Skeletal muscle cell (primary cell): ENCODE measurements around the gene SCO2.
A peak's percentile ranks its signal among the peaks of the same experiment; 100 is the strongest.

ENCODE experiments used
- DNase-seq: peaks from one replicate; pipeline ENCODE4 v3.0.0-alpha.2; 2010; ENCODE audit warnings: low read depth
- H3K4me3 ChIP-seq: 2 replicates; pipeline ENCODE4 v1.5.1; 2011; ENCODE audit warnings: low read depth, mild to moderate bottlenecking, control low read depth, low read length, moderate library complexity

SCO2 gene, protein sequence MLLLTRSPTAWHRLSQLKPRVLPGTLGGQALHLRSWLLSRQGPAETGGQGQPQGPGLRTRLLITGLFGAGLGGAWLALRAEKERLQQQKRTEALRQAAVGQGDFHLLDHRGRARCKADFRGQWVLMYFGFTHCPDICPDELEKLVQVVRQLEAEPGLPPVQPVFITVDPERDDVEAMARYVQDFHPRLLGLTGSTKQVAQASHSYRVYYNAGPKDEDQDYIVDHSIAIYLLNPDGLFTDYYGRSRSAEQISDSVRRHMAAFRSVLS

DNA sequence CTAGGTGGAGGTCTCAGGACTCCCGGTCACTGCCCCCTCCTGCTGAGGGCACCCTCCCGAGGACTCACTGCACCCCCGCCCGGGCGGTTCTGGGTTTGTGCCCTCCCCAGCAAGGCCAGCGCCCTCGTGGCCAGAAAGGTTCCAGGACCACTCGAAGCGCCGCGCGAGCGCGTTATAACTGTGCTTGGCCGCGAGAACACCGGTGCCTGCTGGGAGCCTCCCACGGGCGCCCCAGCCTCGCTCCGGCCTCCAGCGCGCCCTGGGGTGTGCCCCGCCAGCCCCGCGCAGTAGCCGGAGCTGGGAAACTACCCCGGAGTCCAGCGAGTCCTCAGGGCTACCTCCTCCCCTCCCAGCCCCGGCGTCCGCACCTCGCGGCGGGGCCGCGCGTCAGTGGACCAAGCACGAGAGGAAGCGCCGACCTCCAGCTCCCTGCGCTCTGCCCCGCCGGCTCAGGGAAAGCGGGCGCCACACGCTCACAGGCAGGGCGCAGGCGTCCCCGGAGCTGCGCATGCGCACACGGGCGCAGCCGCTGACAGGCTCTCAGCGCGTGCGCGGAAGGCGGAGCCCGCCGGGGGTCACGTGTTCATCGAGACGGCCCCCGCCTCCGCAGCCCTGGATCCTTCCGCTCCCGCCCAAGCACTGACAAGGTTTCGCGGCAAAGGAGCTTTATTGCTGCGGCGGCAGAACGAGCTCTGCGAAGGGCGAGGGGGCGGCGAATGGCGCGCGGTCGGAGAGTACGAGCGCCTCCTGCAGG is at the start of gene SCO2:
SCO2 (minus strand) TSS at position 495 of the 754 bp plus-strand sequence. CDS start 1,187 bp downstream, outside the sequence.
- peak; percentile 93 for DNase-seq
- peak within 1 kb of the TSS; percentile 87 for H3K4me3 ChIP-seq

DNA sequence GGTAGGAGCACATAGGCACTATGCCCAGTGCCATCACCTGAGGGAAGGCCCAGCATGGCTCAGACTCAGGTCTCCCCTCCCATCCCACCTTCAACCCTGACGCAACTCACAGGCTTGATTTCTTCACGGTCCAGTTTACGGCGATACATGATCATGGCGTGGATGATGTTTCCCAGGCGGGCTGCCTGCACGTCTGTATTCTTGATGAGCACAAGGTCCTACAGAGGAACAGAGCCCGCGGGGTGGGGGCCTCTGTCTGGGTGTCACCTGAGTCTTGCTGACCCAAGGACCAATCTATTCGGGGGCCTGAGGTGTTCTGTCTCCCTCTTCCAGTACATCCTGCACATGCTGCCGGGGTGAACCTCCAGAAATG is 49.0 kb upstream of the SCO2 start:
- H3K4me3 ChIP-seq: no peak overlapping the region
- no peak for DNase-seq

DNA sequence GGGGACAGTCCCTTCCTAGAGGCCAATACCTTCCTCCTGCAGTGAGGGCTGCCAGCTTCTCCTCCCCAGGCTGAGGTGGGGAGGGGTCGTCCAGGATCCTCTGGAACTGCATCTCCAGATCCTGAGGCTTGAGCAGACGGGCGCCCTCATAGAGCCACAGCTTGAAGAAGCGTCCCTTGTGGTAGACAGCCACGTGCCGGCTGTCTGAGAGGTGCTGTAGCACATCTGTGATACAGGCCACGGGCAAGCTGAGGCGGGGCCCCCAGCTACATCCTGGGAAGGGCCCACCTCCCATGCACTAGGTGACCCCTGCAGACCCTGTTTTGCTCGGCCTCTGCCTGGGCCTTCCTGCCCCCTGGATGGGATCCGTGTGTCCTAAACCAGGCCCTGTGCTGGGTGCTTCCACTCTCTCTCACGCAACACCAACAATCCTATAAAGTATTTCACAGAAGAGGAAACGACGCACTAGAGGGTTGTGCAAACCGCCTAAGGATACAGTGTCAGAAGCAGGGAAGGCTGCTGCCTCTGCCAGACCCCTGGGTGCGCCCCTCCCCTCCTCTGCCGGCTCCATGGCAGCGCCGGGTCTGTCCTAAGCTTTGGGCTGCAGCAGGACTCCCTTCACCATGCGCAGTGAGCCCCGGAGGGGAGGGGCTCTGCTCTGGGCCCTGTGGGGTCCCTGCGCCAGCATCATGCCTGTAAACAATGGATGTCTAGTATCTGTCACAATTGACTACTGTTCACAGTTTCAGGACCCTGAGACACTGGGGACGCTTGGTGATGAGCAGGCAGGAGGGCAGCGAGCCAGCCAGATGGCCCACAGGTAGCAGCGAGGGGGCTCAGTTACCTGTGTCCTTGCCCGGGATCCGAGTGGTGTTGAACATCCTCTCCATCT is 48.3 kb upstream of the SCO2 start:
- H3K4me3 ChIP-seq: no peak overlapping the region
- DNase-seq: no peak

DNA sequence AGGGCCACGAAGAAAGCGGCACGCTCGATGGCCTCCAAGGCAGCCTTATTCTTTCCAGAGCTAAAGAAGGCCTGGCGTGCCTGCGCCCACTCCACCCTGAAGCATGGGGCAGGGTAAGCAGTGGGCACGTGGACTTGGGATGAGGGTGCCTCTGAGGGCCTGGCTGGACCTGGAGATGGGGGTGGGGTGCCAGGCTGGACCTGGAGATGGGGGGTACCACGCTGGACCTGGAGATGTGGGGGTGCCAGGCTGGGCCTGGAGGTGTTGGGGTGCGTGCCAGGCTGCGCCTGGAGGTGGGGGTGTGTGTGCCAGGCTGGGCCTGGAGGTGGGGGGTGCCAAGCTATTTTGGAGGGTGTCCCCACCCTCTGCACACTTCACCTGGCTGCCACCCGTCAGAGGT is 47.6 kb upstream of the SCO2 start:
- H3K4me3 ChIP-seq: no peak overlapping the region
- no peak for DNase-seq

DNA sequence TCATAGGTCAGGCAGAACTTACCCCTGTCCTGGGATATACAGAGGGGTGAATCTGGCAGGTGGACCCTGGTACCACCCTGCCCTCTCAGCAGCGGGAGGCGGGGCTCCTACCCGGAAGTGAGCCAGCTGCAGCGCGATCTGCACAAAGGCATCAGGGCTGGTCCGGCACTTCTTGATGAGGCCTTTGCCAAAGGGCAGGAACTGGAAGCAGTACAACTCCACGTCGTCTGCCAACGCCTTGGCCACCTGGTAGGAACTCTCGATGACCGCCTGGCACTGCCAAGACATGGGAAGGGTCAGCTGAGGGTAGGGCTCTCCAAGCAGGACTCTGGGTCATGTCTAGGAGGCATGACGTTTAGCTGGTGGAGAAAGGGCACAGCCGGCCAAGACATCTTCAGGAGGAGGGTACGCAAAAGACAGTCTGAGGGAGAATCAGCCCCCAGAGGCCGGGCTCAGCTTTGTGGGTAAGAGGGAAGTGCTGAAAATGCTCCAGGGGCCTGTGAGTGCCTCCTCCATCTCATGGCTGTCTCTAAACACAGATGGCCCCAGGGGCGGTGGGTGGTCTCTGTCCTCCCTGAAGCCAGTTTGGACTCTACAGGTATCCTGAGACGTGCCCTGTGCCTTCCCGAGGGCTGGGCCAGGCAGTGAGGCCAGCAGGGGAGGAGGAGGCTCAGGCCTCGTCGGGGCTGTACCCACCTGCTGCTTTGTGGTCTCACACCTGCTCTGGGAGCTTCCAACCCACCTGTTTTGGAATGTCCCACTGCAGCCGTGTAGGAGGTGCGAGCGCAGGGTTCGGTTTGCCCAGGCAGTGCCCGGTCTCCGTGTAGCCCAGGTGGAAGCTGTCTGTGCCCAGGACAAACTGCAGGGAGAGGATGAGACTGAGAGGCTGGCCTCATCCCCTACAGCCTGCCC is 46.1 kb upstream of the SCO2 start:
- DNase-seq: no peak
- no peak overlapping the region for H3K4me3 ChIP-seq

DNA sequence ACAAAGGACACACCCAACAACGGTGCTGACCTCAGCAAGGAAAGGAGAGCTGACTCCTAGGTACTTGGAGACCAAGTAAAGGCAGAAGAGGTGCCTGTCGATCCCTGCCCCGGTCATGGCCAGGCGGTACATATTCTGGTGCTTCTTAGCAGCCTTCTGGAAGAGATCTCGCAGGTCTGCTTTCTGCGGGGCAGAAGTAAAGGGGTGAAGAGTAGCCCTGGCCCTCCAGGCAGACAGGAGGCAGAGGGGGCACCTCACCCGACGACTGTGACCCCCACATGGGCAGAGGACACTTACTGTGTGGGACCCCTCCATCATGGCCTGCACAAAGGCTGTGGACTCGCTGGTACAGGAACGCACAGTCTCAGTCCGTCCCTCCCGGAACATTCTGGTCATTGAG is 45.5 kb upstream of the SCO2 start:
- DNase-seq: no peak
- H3K4me3 ChIP-seq: no peak overlapping the region

DNA sequence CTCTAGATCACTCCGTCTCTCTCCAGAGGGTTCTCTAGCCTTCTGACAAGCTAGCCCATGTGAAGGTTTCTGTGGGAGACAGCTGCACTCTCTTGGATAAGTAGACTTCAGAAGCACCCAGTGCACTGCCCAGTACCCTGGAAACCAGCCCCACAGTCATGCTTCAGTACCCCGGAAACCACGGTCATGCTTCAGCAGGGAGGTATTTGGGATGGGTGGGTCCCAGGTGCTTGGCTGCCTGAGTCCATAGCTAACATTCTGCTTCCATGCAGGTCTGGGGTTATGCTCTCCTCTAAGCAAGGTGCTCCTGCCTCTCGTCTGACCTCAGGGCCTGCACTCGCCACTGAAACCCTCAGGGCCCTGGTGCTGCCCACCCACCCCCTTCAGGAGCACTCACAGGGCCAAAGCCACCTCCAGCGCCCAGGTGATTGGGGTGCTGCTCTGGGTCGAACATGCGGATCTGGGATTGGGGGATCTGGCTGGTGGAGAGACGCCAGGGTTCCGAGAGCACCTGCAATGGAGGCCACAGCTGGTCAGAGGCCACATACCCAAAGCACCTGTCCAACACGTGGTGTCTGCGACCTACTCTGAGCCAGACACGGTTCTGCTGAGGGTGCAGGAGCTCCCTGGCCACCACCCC is 44.6 kb upstream of the SCO2 start:
- H3K4me3 ChIP-seq: no peak overlapping the region
- DNase-seq: no peak

DNA sequence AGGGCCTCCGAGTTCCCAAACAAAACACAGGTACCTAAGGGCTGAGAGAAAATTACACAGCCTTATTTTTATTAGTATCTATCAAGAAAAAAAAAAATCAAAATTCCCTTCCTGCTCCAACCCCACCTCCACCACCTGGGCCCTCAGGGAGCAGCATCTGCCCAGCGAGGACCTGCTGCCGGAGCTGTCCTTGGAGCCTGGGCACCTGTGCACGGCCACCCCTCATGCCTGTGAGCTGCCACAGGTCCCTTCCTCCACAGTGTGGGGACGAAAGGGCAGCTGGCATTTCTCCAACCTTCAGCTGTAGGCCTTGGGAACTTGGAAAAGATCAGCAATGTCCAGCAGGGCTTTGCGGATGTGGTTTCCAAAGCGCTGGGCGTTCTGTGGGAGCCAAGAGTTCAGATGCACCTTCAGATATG is 43.7 kb upstream of the SCO2 start:
- no peak for DNase-seq
- H3K4me3 ChIP-seq: no peak overlapping the region

DNA sequence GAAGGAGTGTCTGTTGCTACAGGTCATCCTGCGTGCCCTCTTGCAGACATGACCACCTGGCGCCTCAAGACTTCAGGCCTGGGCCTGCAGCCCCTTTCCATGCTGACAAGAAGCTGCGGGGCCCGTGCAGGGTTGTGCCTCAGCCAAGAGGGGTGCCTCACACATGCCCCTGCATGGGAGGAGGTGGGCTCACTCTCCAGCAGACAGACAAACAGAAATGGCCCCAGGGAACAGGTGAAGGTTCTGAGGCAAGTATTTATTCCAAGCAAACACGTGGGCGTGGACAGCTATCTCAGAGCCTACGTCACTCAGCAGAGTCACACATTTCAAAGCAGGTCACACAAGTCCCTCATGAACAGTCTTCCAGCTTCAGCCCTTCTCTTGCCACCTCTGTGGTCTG is 43.2 kb upstream of the SCO2 start:
- DNase-seq: no peak
- no peak overlapping the region for H3K4me3 ChIP-seq

DNA sequence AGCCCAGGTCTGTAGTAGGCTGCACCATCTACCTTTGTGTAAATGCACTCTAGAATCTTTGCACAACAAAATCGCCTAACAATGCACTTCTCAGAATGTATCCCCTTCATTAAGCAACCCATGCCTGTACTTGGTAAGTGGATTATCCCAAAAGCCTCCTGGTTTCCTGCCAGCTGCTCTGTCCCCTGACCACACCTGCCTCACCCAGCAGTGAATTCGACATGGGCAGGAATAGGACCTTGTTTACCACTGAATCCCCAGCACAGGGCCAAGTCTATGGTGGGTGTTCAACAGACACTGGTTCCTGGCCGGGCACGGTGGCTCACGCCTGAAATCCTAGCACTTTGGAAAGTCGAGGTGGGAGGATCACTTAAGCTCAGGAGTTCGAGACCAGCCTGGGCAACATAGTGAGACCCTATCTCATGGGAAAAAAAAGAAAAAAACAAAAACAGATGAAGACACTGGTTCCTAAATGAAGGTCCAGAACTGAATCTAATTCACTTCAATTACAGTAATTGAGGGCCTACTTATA is 42.4 kb upstream of the SCO2 start:
- no peak for DNase-seq
- H3K4me3 ChIP-seq: no peak overlapping the region

DNA sequence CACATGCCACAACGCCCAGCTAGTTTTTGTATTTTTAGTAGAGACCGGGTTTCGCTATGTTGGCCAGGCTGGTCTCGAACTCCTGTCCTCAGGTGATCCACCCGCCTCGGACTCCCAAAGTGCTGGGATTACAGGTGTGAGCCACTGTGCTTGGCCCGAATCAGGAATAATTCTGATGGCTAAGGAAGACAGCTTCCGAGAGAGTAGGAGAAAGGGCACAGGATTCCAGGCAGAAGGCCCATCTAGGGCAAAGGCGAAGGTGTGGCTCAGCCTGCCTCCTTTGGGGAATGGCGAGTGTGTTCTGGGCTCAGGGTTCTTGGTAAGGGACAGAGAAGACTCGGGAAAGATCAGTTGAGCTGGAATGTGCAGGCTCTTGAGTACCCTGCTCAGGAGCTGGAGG is 38.9 kb upstream of the SCO2 start:
- no peak for DNase-seq
- H3K4me3 ChIP-seq: no peak overlapping the region

DNA sequence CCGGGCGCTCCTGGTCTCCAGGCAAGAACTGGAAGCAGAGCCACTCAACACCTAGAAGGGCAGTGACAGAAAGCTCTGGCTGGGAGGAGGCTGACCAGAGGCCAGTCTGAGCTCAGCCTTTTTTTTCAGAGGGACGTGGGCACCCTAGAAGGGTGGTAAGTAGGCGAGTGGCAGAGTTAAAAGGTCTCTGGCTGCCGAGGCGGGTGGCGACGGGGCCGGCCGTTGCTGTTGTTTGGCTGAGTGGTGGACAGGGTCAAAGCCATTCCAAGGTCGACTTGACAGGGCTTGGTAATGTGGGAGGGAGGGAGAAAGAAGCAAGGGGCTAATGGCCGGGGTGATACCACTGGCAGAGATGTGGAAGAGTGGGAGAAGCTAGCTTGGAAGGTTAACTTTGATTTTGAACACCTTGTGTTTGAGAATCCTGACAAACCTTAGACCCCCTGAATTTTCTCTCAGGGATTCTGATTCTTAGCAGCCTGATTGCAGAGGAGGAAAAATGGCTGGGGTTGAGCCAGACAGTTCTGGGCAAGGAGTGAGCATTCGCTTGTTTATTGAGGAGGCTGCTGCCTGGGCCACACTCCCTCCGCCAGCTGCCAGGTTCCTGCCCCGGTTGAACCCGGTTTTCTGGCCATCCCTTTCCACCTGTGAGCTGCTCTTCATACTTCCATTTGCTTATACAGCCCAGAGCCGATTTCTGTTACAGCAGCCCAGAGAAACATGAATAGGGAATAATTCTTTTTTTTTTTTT is 38.2 kb upstream of the SCO2 start:
- H3K4me3 ChIP-seq: peak overlapping the region; percentile 62
- DNase-seq: no peak

DNA sequence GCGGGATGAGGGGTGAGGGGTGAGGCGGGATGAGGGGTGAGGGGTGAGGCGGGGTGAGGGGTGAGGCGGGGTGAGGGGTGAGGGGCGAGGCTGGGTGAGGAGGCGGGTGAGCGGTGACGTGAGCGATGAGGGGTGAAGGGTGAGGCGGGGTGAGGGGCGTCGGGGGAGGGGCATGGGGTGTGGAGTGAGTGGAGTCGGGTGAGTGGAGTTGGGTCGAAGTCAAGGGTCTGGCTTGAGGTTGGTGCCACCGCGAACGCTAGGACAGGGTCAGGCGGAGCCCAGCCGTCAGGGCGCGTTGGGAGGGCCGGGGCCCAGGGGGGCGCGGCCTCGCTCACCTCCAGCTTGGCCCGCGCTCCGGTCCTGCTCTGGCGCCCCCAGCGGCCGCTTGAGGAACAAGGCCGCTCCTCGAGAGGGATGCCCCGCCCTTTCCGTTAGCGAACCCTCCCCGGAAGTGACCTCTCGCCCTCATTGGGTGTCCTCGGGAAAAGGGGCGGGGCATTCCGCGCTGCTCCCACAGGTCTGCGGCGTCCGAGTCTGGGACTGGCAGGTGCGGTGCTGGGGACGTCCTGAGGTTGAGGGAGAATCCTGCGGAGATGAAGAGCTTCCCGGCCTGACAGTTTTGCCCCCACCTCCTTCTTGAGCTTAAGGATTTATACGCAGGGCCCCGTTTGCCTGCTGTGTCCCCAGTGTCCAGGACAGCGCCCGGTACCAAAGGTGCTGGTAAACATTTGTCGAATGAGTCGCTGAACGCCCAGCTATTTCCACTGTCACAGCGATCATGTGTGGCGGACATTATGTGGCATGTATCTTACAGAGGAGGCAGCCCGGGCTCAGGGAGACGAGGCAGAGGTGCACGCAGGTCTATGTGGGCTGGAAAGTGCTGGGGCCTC is 37.4 kb upstream of the SCO2 start, which contains the start of gene SYCE3:
SYCE3 (minus strand) TSS at position 397 of the 890 bp plus-strand sequence. CDS start 6,514 bp downstream, outside the sequence.
- H3K4me3 ChIP-seq: peak within 1 kb of the TSS; percentile 62
- DNase-seq: no peak

DNA sequence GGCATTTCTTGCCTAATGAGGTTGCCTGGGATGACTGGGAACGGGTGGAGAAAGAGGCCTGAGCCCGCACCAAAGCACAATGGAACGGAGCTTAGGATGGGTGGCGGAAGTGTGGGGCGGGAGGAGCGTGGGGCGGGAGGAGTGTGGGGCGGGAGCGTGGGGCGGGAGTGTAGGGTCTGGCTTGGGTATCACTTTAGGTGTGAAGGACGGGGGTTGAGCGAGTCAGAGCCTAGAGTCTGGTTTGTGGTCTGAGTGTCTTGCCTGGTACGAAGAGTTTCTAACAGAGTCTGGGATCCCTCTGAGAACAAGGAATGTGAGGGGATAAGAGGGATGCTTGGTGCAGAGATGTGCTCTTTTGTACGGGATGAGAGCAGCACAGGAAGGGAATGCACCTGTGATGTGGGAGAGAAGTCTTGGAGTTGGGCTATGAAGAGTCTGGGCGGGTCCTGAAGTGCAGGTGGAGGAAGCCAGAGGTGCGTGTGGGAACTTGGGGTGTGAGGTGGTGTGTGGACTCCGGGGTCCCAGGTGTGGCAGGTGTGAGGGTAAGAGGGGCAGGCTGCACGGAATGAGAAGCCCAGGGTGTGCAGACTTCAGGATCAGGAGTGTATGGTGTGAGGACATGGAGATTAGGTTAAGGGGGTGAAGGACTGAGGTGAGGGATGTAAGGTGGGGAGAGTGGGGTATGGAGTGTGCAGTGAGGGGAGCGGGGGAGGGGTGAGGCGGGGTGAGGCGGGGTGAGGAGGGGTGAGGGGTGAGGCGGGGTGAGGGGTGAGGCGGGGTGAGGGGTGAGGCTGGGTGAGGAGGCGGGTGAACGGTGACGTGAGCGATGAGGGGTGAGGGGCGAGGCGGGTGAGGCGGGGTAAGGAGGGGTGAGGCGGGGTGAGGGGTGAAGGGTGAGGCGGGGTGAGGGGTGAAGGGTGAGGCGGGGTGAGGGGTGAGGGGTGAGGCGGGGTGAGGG is 36.3 kb upstream of the SCO2 start:
- DNase-seq: no peak
- no peak overlapping the region for H3K4me3 ChIP-seq

DNA sequence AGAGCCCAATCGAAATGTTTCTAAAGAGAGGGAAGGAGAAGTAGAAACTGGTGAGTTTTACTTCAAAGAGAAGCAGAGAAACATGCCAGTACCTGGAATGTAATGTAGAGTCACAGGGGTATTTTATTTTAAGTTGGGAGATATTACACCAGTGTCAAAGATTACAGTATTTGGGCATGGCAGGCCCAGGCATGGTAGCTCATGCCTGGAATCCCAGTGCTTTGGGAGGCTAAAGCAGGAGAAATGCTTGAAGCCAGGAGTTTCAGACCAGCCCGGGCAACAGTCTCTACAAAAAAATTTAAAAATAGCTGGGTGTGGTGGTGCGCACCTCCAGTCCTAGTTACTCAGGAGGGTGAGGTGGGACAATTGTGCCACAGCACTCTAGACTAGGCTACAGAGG is 34.6 kb upstream of the SCO2 start:
- DNase-seq: no peak
- no peak overlapping the region for H3K4me3 ChIP-seq

DNA sequence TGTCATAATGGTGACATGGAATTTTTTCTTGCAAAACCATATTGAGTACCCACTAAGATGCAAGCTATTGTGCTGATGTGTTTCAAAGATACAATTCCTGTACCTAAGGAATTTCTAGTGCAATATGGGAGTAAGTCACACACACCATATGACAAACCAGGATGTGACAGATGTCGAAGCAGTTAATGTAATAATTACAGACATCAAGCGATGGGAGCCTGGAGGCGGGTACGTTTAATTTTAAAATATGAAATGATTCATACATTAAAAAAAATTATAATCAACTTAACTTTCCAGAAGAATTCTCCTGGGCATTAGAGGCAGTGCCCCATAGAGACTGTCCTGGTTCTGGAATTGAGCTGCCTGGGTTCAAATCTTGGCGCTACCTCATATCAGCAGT is 31.3 kb upstream of the SCO2 start:
- no peak for DNase-seq
- no peak overlapping the region for H3K4me3 ChIP-seq
